ENCODE data around the gene FRMPD2. TPM values are rescaled to one million over a fixed set of nuclear protein-coding genes. Genes with fewer than 3 reads are reported as not detected.
"Not testable (repeated sequence)": the region's sequence is repeated elsewhere in the genome, so short reads cannot be mapped to it uniquely, and the experiment has no call there.

The FRMPD2 gene
- total RNA-seq, 1 donor from 2014 or later = 1.6 TPM

DNA sequence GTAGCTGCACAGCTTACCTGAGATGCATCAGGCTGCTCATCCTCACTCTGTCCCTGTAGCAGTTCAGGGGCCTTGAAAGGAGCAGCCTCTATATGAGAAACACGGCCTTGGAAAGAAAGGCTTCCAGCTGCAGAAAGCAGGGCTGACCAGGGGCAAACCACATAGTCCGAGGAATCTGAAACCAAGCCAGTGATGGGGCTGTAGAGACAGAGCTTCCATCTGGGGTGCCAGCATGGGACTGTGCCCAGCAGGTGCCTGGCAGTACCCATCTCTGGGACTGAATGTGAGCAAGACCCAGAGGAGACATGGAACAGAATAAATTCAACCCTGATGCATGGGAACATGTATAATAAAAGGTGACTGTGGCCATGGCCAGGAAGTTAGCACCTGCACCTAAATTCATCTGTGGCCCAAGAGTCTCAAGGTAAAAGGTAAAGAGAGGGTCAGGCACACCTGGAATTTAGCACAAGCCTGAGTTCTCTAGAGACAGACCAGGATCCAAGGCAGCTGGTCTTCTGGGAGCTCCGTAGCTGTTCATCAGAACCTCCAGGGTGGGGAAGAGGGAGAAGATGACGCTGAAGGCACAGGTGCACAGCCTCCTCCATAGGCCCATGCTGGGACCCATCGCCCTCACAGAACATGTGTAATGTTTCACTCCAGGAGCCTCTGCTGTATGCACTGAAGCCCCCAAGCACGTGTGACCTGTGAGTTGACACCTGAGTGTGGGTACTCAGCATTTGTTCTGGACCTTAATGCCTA, 25.3 kb downstream of the FRMPD2 start:
- Mint-ChIP-seq H3K27ac (ENCODE audit: unreplicated experiment) (no peak overlapping the region), H3K36me3 (ENCODE audit: unreplicated experiment) (no peaks in the 10 kb centered on the region), H3K27me3 (ENCODE audit: unreplicated experiment) (no peaks in the 10 kb centered on the region), H3K9me3 (ENCODE audit: unreplicated experiment) (no peaks in the 10 kb centered on the region), H3K4me3 (ENCODE audit: unreplicated experiment) (no peak overlapping the region), H3K4me1 (ENCODE audit: low read depth, unreplicated experiment) (peaks cover 6% of the 10 kb centered on the region)
- no peak for DNase-seq
- TF ChIP-seq, protein P1, sequence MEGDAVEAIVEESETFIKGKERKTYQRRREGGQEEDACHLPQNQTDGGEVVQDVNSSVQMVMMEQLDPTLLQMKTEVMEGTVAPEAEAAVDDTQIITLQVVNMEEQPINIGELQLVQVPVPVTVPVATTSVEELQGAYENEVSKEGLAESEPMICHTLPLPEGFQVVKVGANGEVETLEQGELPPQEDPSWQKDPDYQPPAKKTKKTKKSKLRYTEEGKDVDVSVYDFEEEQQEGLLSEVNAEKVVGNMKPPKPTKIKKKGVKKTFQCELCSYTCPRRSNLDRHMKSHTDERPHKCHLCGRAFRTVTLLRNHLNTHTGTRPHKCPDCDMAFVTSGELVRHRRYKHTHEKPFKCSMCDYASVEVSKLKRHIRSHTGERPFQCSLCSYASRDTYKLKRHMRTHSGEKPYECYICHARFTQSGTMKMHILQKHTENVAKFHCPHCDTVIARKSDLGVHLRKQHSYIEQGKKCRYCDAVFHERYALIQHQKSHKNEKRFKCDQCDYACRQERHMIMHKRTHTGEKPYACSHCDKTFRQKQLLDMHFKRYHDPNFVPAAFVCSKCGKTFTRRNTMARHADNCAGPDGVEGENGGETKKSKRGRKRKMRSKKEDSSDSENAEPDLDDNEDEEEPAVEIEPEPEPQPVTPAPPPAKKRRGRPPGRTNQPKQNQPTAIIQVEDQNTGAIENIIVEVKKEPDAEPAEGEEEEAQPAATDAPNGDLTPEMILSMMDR (IDR thresholded peaks at IDR 0.05; ENCODE audit: partially characterized antibody, unreplicated experiment) = no peak

- no peaks in the 10 kb centered on the region for H3K27me3 Mint-ChIP-seq (ENCODE audit: unreplicated experiment)
- no peak overlapping the region for H3K27ac Mint-ChIP-seq (ENCODE audit: unreplicated experiment)
- peaks cover 6% of the 10 kb centered on the region for H3K4me1 Mint-ChIP-seq (ENCODE audit: low read depth, unreplicated experiment)
- H3K4me3 Mint-ChIP-seq (ENCODE audit: unreplicated experiment) = no peak overlapping the region
- H3K36me3 Mint-ChIP-seq (ENCODE audit: unreplicated experiment) = no peaks in the 10 kb centered on the region
- DNase-seq = no peak
- TF ChIP-seq, protein P1 (IDR thresholded peaks at IDR 0.05; ENCODE audit: partially characterized antibody, unreplicated experiment) = no peak
- H3K9me3 Mint-ChIP-seq (ENCODE audit: unreplicated experiment) = no peaks in the 10 kb centered on the region
Observed at GRCh38 chr10:48248462-48248861, 26.0 kb downstream of the FRMPD2 start.

GRCh38 chr10:48247680-48248079, 26.8 kb downstream of the FRMPD2 start:
- Mint-ChIP-seq H3K4me1 (ENCODE audit: low read depth, unreplicated experiment) (peaks cover 14% of the 10 kb centered on the region), H3K36me3 (ENCODE audit: unreplicated experiment) (no peaks in the 10 kb centered on the region), H3K27ac (ENCODE audit: unreplicated experiment) (no peak overlapping the region), H3K9me3 (ENCODE audit: unreplicated experiment) (no peaks in the 10 kb centered on the region), H3K27me3 (ENCODE audit: unreplicated experiment) (peaks cover 2% of the 10 kb centered on the region), H3K4me3 (ENCODE audit: unreplicated experiment) (no peak overlapping the region)
- no peak for DNase-seq
- TF ChIP-seq, protein P1 (IDR thresholded peaks at IDR 0.05; ENCODE audit: partially characterized antibody, unreplicated experiment) = no peak

DNA sequence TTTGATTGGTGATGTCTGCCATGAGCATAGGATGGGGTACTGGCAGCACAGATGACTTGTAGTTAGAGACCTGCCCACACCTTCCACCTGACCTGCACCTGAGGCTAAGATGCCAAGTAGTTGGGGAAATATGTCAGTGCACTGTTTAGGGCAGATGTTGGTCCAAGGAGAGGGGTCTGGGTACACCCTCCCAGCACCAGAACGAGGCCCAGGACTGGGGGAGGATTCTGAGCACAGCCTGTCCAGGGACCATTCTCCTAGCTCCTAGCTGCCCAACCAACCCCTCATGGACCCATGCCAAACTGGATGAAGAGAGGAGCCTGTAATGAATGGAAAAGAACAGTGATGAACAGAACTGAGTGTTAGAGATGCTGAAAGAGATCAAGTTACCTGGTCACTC, 28.0 kb downstream of the FRMPD2 start:
- H3K27me3 Mint-ChIP-seq (ENCODE audit: unreplicated experiment) = peaks cover 2% of the 10 kb centered on the region
- no peak for DNase-seq
- TF ChIP-seq, protein P1 (IDR thresholded peaks at IDR 0.05; ENCODE audit: partially characterized antibody, unreplicated experiment) = no peak
- no peaks in the 10 kb centered on the region for H3K36me3 Mint-ChIP-seq (ENCODE audit: unreplicated experiment)
- peaks cover 16% of the 10 kb centered on the region for H3K4me1 Mint-ChIP-seq (ENCODE audit: low read depth, unreplicated experiment)
- no peak overlapping the region for H3K4me3 Mint-ChIP-seq (ENCODE audit: unreplicated experiment)
- no peak overlapping the region for H3K27ac Mint-ChIP-seq (ENCODE audit: unreplicated experiment)
- no peaks in the 10 kb centered on the region for H3K9me3 Mint-ChIP-seq (ENCODE audit: unreplicated experiment)

DNA sequence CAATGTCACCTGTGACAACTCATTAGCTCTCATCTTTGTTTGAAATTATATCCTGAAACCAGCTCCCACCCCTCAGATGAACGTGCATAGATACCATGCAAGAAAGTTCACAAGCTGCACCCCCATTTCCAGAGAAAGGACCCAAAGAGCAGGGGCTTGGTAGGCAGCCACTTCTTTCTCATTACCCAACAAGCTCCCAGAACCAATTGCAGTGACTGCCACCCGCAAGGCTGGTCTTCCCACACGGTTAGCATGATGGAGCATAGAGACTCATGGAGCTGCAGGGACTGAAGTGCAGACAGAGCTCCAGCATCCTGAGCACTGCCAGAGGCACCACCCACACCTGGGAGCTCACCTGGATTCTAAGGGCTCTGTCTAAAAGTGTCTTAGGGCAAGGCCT, 28.5 kb downstream of the FRMPD2 start:
- no peaks in the 10 kb centered on the region for H3K36me3 Mint-ChIP-seq (ENCODE audit: unreplicated experiment)
- TF ChIP-seq, protein P1 (IDR thresholded peaks at IDR 0.05; ENCODE audit: partially characterized antibody, unreplicated experiment) = no peak
- H3K27me3 Mint-ChIP-seq (ENCODE audit: unreplicated experiment) = peaks cover 2% of the 10 kb centered on the region
- no peak overlapping the region for H3K27ac Mint-ChIP-seq (ENCODE audit: unreplicated experiment)
- no peak overlapping the region for H3K4me3 Mint-ChIP-seq (ENCODE audit: unreplicated experiment)
- no peaks in the 10 kb centered on the region for H3K9me3 Mint-ChIP-seq (ENCODE audit: unreplicated experiment)
- H3K4me1 Mint-ChIP-seq (ENCODE audit: low read depth, unreplicated experiment) = peaks cover 11% of the 10 kb centered on the region
- no peak for DNase-seq

DNA sequence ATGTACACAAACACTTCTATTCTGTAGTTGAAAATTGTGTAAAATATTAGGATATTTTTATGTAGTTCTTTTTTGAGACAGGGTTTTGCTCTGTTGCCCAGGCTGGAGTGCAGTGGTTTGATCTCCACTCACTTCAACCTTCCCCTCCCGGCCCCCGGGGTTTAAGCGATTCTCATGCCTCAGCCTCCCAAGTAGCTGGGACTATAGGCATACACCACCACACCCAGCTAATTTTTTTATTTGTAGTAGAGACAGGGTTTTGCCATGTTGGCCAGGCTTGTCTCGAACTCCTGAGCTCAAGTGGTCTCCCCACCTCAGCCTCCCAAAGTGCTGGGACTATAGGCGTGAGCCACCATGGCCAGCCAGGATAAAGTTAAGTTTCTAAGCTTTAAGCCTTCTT, 30.6 kb downstream of the FRMPD2 start:
- not testable (repeated sequence) for H3K27ac Mint-ChIP-seq (ENCODE audit: unreplicated experiment); H3K27me3 Mint-ChIP-seq (ENCODE audit: unreplicated experiment); H3K9me3 Mint-ChIP-seq (ENCODE audit: unreplicated experiment); H3K36me3 Mint-ChIP-seq (ENCODE audit: unreplicated experiment); DNase-seq; H3K4me3 Mint-ChIP-seq (ENCODE audit: unreplicated experiment)
- H3K4me1 Mint-ChIP-seq (ENCODE audit: low read depth, unreplicated experiment) = peaks cover 20% of the 10 kb centered on the region

Data from glutamatergic neuron (in vitro differentiated cells).